ENCODE measurements around the gene HPSE.

GRCh38 chr4:83358410-83358809 lies 23.8 kb upstream of the HPSE start:
- TF ChIP-seq, protein P1, sequence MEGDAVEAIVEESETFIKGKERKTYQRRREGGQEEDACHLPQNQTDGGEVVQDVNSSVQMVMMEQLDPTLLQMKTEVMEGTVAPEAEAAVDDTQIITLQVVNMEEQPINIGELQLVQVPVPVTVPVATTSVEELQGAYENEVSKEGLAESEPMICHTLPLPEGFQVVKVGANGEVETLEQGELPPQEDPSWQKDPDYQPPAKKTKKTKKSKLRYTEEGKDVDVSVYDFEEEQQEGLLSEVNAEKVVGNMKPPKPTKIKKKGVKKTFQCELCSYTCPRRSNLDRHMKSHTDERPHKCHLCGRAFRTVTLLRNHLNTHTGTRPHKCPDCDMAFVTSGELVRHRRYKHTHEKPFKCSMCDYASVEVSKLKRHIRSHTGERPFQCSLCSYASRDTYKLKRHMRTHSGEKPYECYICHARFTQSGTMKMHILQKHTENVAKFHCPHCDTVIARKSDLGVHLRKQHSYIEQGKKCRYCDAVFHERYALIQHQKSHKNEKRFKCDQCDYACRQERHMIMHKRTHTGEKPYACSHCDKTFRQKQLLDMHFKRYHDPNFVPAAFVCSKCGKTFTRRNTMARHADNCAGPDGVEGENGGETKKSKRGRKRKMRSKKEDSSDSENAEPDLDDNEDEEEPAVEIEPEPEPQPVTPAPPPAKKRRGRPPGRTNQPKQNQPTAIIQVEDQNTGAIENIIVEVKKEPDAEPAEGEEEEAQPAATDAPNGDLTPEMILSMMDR (IDR thresholded peaks at IDR 0.05), result no peak
- no peak for TF ChIP-seq POLR2A (IDR thresholded peaks at IDR 0.05)
